DND-41 (cell line): ENCODE data around the gene TAF8.

ENCODE experiments used
- EZH2 ChIP-seq: IDR thresholded peaks from 3 replicates; pipeline ENCODE4 v1.6.1; 2012; ENCODE audit warnings: borderline replicate concordance, low read depth, mild to moderate bottlenecking, moderate library complexity, low read length, inconsistent platforms; ENCODE audit not compliant: severe bottlenecking
- TF ChIP-seq, protein P1 (sequence below): IDR thresholded peaks from 2 replicates; pipeline ENCODE4 v1.5.1; 2012; ENCODE audit warnings: borderline replicate concordance, low read length, moderate library complexity, mild to moderate bottlenecking; ENCODE audit not compliant: poor library complexity, severe bottlenecking; ENCODE audit errors: extremely low read depth

GRCh38 chr6:42045538-42046460 lies 4.5 kb upstream of the TAF8 start:
- TF ChIP-seq, protein P1, sequence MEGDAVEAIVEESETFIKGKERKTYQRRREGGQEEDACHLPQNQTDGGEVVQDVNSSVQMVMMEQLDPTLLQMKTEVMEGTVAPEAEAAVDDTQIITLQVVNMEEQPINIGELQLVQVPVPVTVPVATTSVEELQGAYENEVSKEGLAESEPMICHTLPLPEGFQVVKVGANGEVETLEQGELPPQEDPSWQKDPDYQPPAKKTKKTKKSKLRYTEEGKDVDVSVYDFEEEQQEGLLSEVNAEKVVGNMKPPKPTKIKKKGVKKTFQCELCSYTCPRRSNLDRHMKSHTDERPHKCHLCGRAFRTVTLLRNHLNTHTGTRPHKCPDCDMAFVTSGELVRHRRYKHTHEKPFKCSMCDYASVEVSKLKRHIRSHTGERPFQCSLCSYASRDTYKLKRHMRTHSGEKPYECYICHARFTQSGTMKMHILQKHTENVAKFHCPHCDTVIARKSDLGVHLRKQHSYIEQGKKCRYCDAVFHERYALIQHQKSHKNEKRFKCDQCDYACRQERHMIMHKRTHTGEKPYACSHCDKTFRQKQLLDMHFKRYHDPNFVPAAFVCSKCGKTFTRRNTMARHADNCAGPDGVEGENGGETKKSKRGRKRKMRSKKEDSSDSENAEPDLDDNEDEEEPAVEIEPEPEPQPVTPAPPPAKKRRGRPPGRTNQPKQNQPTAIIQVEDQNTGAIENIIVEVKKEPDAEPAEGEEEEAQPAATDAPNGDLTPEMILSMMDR, result no peak
- no peak for TF ChIP-seq EZH2
